H1 (cell line): ENCODE measurements around the gene ADD2. TPM values are rescaled to one million over a fixed set of nuclear protein-coding genes. Genes with fewer than 3 reads are reported as not detected.

ENCODE experiments used
- CTCF ChIA-PET: fragments of 300-600 bp; sonication (Branson Sonifier 250); formaldehyde crosslinking; loops from one replicate; lab custom pipeline; 2021; ENCODE audit not compliant: partially characterized antibody; lab: Charles Lee
- POLR2A ChIA-PET: fragments of 300-600 bp; sonication (Branson Sonifier 250); formaldehyde crosslinking; loops from one replicate; lab custom pipeline; 2021; ENCODE audit warnings: inconsistent platforms; ENCODE audit not compliant: partially characterized antibody; lab: Charles Lee
- DNase-seq, 2 experiments: peaks; one replicate each; pipeline versions ENCODE4 v3.0.0 to v3.0.0-alpha.2; 2010 to 2022; ENCODE audit warnings: low spot score in 2 of 2, low read depth in 1 of 2, mixed read lengths in 1 of 2
- FAIRE-seq: peaks from 2 replicates; lab custom pipeline; 2011; peaks lifted over from hg19 to GRCh38; lab: Jason Lieb, UNC
- H2AFZ ChIP-seq: 2 replicates; pipeline ENCODE4 v1.8.1; 2012; ENCODE audit warnings: low read length, inconsistent platforms
- H2AK5ac ChIP-seq: 2 replicates; pipeline ENCODE4 v1.6.1; 2013; ENCODE audit warnings: low read depth, low read length
- H2BK120ac ChIP-seq: replicated peaks from 2 replicates; pipeline ENCODE3; 2013; ENCODE audit warnings: low read depth, low read length, inconsistent platforms
- H2BK12ac ChIP-seq: 2 replicates; pipeline ENCODE4 v1.6.1; 2013; ENCODE audit warnings: low read depth, low read length
- H2BK15ac ChIP-seq: 2 replicates; pipeline ENCODE4 v1.6.1; 2013; ENCODE audit warnings: low read length
- H2BK20ac ChIP-seq: 2 replicates; pipeline ENCODE4 v1.6.1; 2013; ENCODE audit warnings: low read length
- H2BK5ac ChIP-seq: 2 replicates; pipeline ENCODE4 v1.6.1; 2013; ENCODE audit warnings: low read depth, low read length
- H3K14ac ChIP-seq: 2 replicates; pipeline ENCODE4 v1.6.1; 2013; ENCODE audit warnings: inconsistent platforms; ENCODE audit not compliant: insufficient read length
- H3K18ac ChIP-seq: 2 replicates; pipeline ENCODE4 v1.6.1; 2013; ENCODE audit warnings: low read length; ENCODE audit errors: extremely low read depth
- H3K23ac ChIP-seq: 2 replicates; pipeline ENCODE4 v1.6.1; 2013; ENCODE audit warnings: inconsistent platforms; ENCODE audit not compliant: insufficient read length
- H3K23me2 ChIP-seq: 2 replicates; pipeline ENCODE4 v1.6.1; 2013; ENCODE audit warnings: low read depth, low read length
- H3K27ac ChIP-seq: 2 replicates; pipeline ENCODE4 v1.6.1; 2011; ENCODE audit warnings: low read depth, low read length, inconsistent platforms
- H3K27me3 ChIP-seq, 4 experiments: replicated peaks in 1 of 4; 1 replicate in 1 of 4; 2 replicates in 3 of 4; pipeline versions ENCODE4 v1.6.1 to v1.8.1; 2011 to 2013; ENCODE audit warnings: low read length in 3 of 4, mild to moderate bottlenecking in 3 of 4, inconsistent platforms in 2 of 4, mixed read lengths in 2 of 4, moderate library complexity in 1 of 4; ENCODE audit not compliant: control insufficient read depth in 3 of 4, insufficient read depth in 3 of 4; ENCODE audit errors: extremely low read depth in 1 of 4
- H3K36me3 ChIP-seq, 4 experiments: 2 replicates each; pipeline versions ENCODE4 v1.6.1 to v1.8.1; 2011 to 2013; ENCODE audit warnings: mild to moderate bottlenecking in 4 of 4, low read length in 3 of 4, moderate library complexity in 2 of 4, control low read depth in 1 of 4, inconsistent platforms in 1 of 4; ENCODE audit not compliant: insufficient read depth in 4 of 4, control insufficient read depth in 2 of 4
- H3K4ac ChIP-seq: replicated peaks from 2 replicates; pipeline ENCODE3; 2013; ENCODE audit warnings: low read length, low read depth, mixed read lengths, inconsistent platforms; ENCODE audit not compliant: insufficient read length
- H3K4me1 ChIP-seq, 4 experiments: replicated peaks in 1 of 4; 1 replicate in 1 of 4; 2 replicates in 3 of 4; pipeline versions ENCODE4 v1.6.1 to v1.8.1; 2011 to 2013; ENCODE audit warnings: low read length in 3 of 4, inconsistent platforms in 2 of 4, mixed read lengths in 1 of 4; ENCODE audit not compliant: insufficient read depth in 4 of 4, control insufficient read depth in 3 of 4
- H3K4me2 ChIP-seq, 2 experiments: 2 replicates each; pipeline versions ENCODE4 v1.6.1 to v1.8.1; 2011 to 2013; ENCODE audit warnings: low read depth in 2 of 2, low read length in 2 of 2, control low read depth in 1 of 2, inconsistent platforms in 1 of 2, mild to moderate bottlenecking in 1 of 2; ENCODE audit not compliant: insufficient read depth in 1 of 2
- H3K4me3 ChIP-seq, 4 experiments: fragments of 200-600, 300-600 bp in 1 of 4; sonication (generic), shearing (Covaris generic), sonication (Bioruptor Twin) in 1 of 4; 2 replicates each; pipeline versions ENCODE4 v1.5.1 to v1.8.1; 2011 to 2016; ENCODE audit warnings: low read length in 4 of 4, low read depth in 3 of 4, control low read depth in 2 of 4, inconsistent platforms in 2 of 4, mild to moderate bottlenecking in 2 of 4, mixed read lengths in 1 of 4, moderate library complexity in 1 of 4; ENCODE audit not compliant: insufficient read depth in 2 of 4; ENCODE audit errors: extremely low read depth in 1 of 4
- H3K56ac ChIP-seq: replicated peaks from 2 replicates; pipeline ENCODE3; 2013; ENCODE audit warnings: low read depth, mild to moderate bottlenecking, mixed read lengths, low read length, inconsistent platforms; ENCODE audit not compliant: insufficient read length
- H3K79me1 ChIP-seq: 2 replicates; pipeline ENCODE4 v1.6.1; 2013; ENCODE audit warnings: low read depth, low read length, control low read depth
- H3K79me2 ChIP-seq, 2 experiments: 2 replicates each; pipeline versions ENCODE4 v1.6.1 to v1.8.1; 2012 to 2013; ENCODE audit warnings: low read length in 2 of 2, mild to moderate bottlenecking in 2 of 2, inconsistent platforms in 1 of 2; ENCODE audit not compliant: insufficient read depth in 2 of 2, control insufficient read depth in 1 of 2
- H3K9ac ChIP-seq, 4 experiments: replicated peaks in 1 of 4; 1 replicate in 1 of 4; 2 replicates in 3 of 4; pipeline versions ENCODE4 v1.6.1 to v1.8.1; 2011 to 2013; ENCODE audit warnings: low read depth in 3 of 4, low read length in 3 of 4, control low read depth in 2 of 4, mild to moderate bottlenecking in 2 of 4, moderate library complexity in 2 of 4, inconsistent platforms in 1 of 4; ENCODE audit errors: extremely low read depth in 1 of 4
- H3K9me3 ChIP-seq, 2 experiments: 2 replicates each; pipeline versions ENCODE4 v1.6.1 to v1.8.1; 2012 to 2013; ENCODE audit warnings: mild to moderate bottlenecking in 2 of 2, moderate library complexity in 2 of 2, control low read depth in 1 of 2, inconsistent platforms in 1 of 2, low read depth in 1 of 2, low read length in 1 of 2, mixed read lengths in 1 of 2; ENCODE audit not compliant: insufficient read depth in 2 of 2
- H4K20me1 ChIP-seq, 2 experiments: replicated peaks in 1 of 2; 2 replicates each; pipeline versions ENCODE3 to v1.8.1; 2011 to 2013; ENCODE audit warnings: inconsistent platforms in 2 of 2, low read length in 2 of 2, mild to moderate bottlenecking in 1 of 2; ENCODE audit not compliant: insufficient read depth in 2 of 2, control insufficient read depth in 1 of 2
- H4K5ac ChIP-seq: 2 replicates; pipeline ENCODE4 v1.6.1; 2013; ENCODE audit warnings: low read length, low read depth, mixed read lengths, inconsistent platforms; ENCODE audit not compliant: insufficient read length
- H4K8ac ChIP-seq: 2 replicates; pipeline ENCODE4 v1.8.0; 2013; ENCODE audit warnings: mild to moderate bottlenecking, moderate library complexity, low read length, inconsistent platforms; ENCODE audit not compliant: insufficient read depth; ENCODE audit errors: extremely low read depth
- H4K91ac ChIP-seq: replicated peaks from 2 replicates; pipeline ENCODE3; 2013; ENCODE audit warnings: low read length, mixed read lengths, inconsistent platforms; ENCODE audit not compliant: insufficient read length
- CREB1 ChIP-seq: IDR thresholded peaks from 2 replicates; pipeline ENCODE4 v1.6.1; 2012; ENCODE audit warnings: inconsistent platforms
- EP300 ChIP-seq, 2 experiments: IDR thresholded peaks; 1 replicate in 1 of 2; 2 replicates in 1 of 2; pipeline ENCODE4 v1.6.1; 2011 to 2012; ENCODE audit warnings: low read depth in 2 of 2, low read length in 2 of 2, mild to moderate bottlenecking in 2 of 2, borderline replicate concordance in 1 of 2, inconsistent platforms in 1 of 2, moderate library complexity in 1 of 2
- GABPA ChIP-seq: IDR thresholded peaks from 2 replicates; pipeline ENCODE4 v1.6.1; 2011; ENCODE audit warnings: mild to moderate bottlenecking, low read length, moderate library complexity, borderline replicate concordance; ENCODE audit not compliant: insufficient read depth
- MAX ChIP-seq: IDR thresholded peaks from 2 replicates; pipeline ENCODE4 v1.6.1; 2012; ENCODE audit warnings: inconsistent platforms
- RAD21 ChIP-seq, 2 experiments: IDR thresholded peaks in 1 of 2; conservative IDR thresholded peaks in 1 of 2; 2 replicates each; pipeline ENCODE4 v1.6.1; 2011; ENCODE audit warnings: low read depth in 2 of 2, low read length in 2 of 2, improper control_type of control experiment in 1 of 2, inconsistent platforms in 1 of 2, mild to moderate bottlenecking in 1 of 2, moderate library complexity in 1 of 2
- RFX5 ChIP-seq: IDR thresholded peaks from 2 replicates; pipeline ENCODE4 v1.6.1; 2011; ENCODE audit warnings: low read depth, low read length, improper control_type of control experiment, borderline replicate concordance
- SIN3A ChIP-seq, 2 experiments: IDR thresholded peaks in 1 of 2; conservative IDR thresholded peaks in 1 of 2; 2 replicates each; pipeline ENCODE4 v1.6.1; 2011 to 2012; ENCODE audit warnings: low read length in 2 of 2, improper control_type of control experiment in 1 of 2, low read depth in 1 of 2, mild to moderate bottlenecking in 1 of 2
- WGBS, 2 experiments: shearing (Covaris generic) in 1 of 2; methylation state at CpG; one replicate each; pipeline versions ENCODE4 v1.1.6 to v1.1.7; 2013 to 2015; ENCODE audit warnings: low lambda C conversion rate in 2 of 2, mixed read lengths in 2 of 2, inconsistent platforms in 1 of 2, low coverage in 1 of 2, missing lambda C conversion rate in 1 of 2; ENCODE audit not compliant: insufficient replicate concordance in 2 of 2, insufficient coverage in 1 of 2, insufficient read length in 1 of 2; ENCODE audit errors: extremely low coverage in 1 of 2, missing lambda C conversion rate in 1 of 2; 5-methylcytosine and 5-hydroxymethylcytosine counted together
- polyA plus RNA-seq, 7 experiments: library from polyadenylated mRNA; depleted of rRNA in 3 of 7; stranded (reverse) in 5 of 7; unstranded in 2 of 7; fragments of >200 nt in 5 of 7; fragments of 200-250 nt in 2 of 7; gene quantifications; 1 replicate in 5 of 7; 2 replicates in 1 of 7; 4 replicates in 1 of 7; pipeline versions ENCODE4 v1.2.1 to v1.2.3, GENCODE V29; 2011 to 2013; ENCODE audit warnings: missing spikeins in 2 of 7, mixed read lengths in 2 of 7
- total RNA-seq: library from RNA; stranded (reverse); fragmentation: NEBNext Ultra II Directional; extraction: Animal tissue kit (Norgen Biotek cat#: 25700); gene quantifications from 2 replicates; pipeline ENCODE4 v1.2.1, GENCODE V29; 2021
- TF ChIP-seq, protein P1 (sequence below): IDR thresholded peaks from 2 replicates; pipeline ENCODE4 v1.6.1; 2011; ENCODE audit warnings: low read depth, mild to moderate bottlenecking, low read length; ENCODE audit not compliant: insufficient read depth

The ADD2 gene
- total and polyA plus RNA-seq, 2 of the 8 experiments (the other 6 are each of a cell fraction or from before 2014, with no cell fraction given), result 58.5 to 170 TPM

GRCh38 chr2:70785137-70785911, 17.3 kb upstream of the ADD2 start:
- H3K14ac ChIP-seq, result no peak overlapping the region
- FAIRE-seq (peak; percentile 81), DNase-seq (no peak)
- H4K5ac ChIP-seq, result no peak overlapping the region
- no peak overlapping the region for H3K23ac ChIP-seq
- H3K79me2 ChIP-seq, result no peaks in the 10 kb centered on the region
- no peak overlapping the region for H2AK5ac ChIP-seq
- H4K8ac ChIP-seq, result no peak overlapping the region
- no peaks in the 10 kb centered on the region for H3K79me1 ChIP-seq
- no peak overlapping the region for H3K18ac ChIP-seq
- H3K27me3 ChIP-seq, result peaks cover 17 to 30% (median 22%) of the 10 kb centered on the region in 4 experiments
- H4K91ac ChIP-seq, result no peak overlapping the region
- no peak overlapping the region for H3K9ac ChIP-seq
- no peaks in the 10 kb centered on the region for H4K20me1 ChIP-seq
- H3K9me3 ChIP-seq, result no peaks in the 10 kb centered on the region
- CTCF ChIA-PET, result interaction anchor here (0.6 to 8.6 kb wide), 39 partner anchors 10 to 448 kb away, joined by 3 to 117 read pairs (median 5); partner anchors contain the start of gene ADD2
- H3K4me2 ChIP-seq, result no peak overlapping the region
- no peaks in the 10 kb centered on the region for H3K36me3 ChIP-seq
- no peak overlapping the region for H3K4me3 ChIP-seq
- H2BK5ac ChIP-seq, result no peak overlapping the region
- H2BK120ac ChIP-seq, result no peak overlapping the region
- H3K23me2 ChIP-seq, result no peaks in the 10 kb centered on the region; the same call in 1 of the 2 replicates
- no peak overlapping the region for H3K27ac ChIP-seq
- H3K56ac ChIP-seq, result no peak overlapping the region
- no peak overlapping the region for H3K4ac ChIP-seq
- no peak overlapping the region for H2BK12ac ChIP-seq
- H2BK15ac ChIP-seq, result no peak overlapping the region
- 52% methylated on average over 7 of the region's 7 CpGs; no CpG with 5 or more reads in 1 of the 2 experiments for WGBS, 2 experiments
- peaks cover 0 to 3% (median 0%) of the 10 kb centered on the region in 4 experiments; a peak in 1 of 7 replicates for H3K4me1 ChIP-seq
- H2AFZ ChIP-seq, result no peak overlapping the region
- POLR2A ChIA-PET, result interaction anchor here (0.9 to 1.3 kb wide), 2 partner anchors 17 to 57 kb away, joined by 3 to 5 read pairs; partner anchors contain the start of gene ADD2
- H2BK20ac ChIP-seq, result no peak overlapping the region
- TF ChIP-seq RAD21 (IDR thresholded peaks at IDR 0.05 in 1 of 2, conservative IDR thresholded peaks at IDR 0.05 in 1 of 2; ENCODE audit: low read depth in 2 of 2, low read length in 2 of 2) (peak; percentile 89 to 93), MAX (peak; percentile 69), GABPA (no peak), EP300 (IDR thresholded peaks at IDR 0.05; ENCODE audit: borderline replicate concordance in 1 of 2, low read depth in 2 of 2, low read length in 2 of 2) (no peak), RFX5 (no peak), CREB1 (0 out of 2 replicates have a peak, but pooled peaks have one; percentile 16), SIN3A (conservative IDR thresholded peaks at IDR 0.05 in 1 of 2, IDR thresholded peaks at IDR 0.05 in 1 of 2; ENCODE audit: low read depth in 1 of 2, low read length in 2 of 2) (peak; percentile 93 to 96)
- TF ChIP-seq, protein P1, sequence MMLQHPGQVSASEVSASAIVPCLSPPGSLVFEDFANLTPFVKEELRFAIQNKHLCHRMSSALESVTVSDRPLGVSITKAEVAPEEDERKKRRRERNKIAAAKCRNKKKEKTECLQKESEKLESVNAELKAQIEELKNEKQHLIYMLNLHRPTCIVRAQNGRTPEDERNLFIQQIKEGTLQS, result no peak
